Subcutaneous adipose tissue (tissue), 4 donors: ENCODE results near the gene RHBDF2. TPM values are rescaled to one million over a fixed set of nuclear protein-coding genes. Genes with fewer than 3 reads are reported as not detected.

ENCODE experiments used
- total RNA-seq, 4 donors: library from RNA; depleted of rRNA; stranded (reverse); fragments of >200 nt; gene quantifications; one replicate each; pipeline ENCODE4 v1.1.0, GENCODE V29; 2016
- TF ChIP-seq, protein P1 (sequence below): fragments of 450-650 bp; IDR thresholded peaks from one replicate; pipeline ENCODE4 v1.5.1; 2016; ENCODE audit warnings: low read depth, mild to moderate bottlenecking, control low read depth, antibody characterized with exemption, moderate library complexity

RHBDF2 gene
- total RNA-seq, 4 donors from 2014 or later = 23.2 to 68.0 (median 37.2) TPM

- TF ChIP-seq, protein P1, sequence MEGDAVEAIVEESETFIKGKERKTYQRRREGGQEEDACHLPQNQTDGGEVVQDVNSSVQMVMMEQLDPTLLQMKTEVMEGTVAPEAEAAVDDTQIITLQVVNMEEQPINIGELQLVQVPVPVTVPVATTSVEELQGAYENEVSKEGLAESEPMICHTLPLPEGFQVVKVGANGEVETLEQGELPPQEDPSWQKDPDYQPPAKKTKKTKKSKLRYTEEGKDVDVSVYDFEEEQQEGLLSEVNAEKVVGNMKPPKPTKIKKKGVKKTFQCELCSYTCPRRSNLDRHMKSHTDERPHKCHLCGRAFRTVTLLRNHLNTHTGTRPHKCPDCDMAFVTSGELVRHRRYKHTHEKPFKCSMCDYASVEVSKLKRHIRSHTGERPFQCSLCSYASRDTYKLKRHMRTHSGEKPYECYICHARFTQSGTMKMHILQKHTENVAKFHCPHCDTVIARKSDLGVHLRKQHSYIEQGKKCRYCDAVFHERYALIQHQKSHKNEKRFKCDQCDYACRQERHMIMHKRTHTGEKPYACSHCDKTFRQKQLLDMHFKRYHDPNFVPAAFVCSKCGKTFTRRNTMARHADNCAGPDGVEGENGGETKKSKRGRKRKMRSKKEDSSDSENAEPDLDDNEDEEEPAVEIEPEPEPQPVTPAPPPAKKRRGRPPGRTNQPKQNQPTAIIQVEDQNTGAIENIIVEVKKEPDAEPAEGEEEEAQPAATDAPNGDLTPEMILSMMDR = no peak
Measured at GRCh38 chr17:76491271-76492122, 9.7 kb downstream of the RHBDF2 start.

DNA sequence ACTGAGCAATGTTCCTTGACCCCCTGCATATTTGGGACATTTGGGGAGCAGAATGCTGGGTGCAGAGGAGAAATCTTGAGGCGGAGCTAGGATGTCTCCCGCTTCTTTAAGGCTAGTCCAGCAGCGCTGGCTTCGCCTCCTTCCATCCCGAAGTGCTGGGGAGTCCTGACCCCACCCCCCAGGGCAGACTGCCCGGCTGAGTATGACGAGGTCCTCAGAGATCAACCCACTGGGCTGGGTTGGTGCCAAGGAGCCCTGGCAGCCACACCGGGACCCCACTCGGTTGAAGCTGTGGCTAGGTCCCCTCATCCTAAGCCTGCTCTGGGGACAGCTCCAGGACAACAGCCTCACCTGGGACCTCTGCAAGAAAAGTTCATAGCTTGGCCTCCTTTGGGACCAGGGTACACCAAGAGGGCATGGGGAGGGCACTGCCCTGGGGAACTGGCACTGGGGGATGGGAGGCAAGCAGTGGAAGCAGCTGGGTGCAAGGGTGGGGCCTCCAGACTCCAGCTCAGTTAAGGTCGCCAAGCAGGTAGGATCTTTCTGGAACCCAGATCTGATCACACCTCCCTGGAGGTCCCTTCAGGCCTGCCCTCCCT is 11.0 kb downstream of the RHBDF2 start:
- TF ChIP-seq, protein P1 = no peak

DNA sequence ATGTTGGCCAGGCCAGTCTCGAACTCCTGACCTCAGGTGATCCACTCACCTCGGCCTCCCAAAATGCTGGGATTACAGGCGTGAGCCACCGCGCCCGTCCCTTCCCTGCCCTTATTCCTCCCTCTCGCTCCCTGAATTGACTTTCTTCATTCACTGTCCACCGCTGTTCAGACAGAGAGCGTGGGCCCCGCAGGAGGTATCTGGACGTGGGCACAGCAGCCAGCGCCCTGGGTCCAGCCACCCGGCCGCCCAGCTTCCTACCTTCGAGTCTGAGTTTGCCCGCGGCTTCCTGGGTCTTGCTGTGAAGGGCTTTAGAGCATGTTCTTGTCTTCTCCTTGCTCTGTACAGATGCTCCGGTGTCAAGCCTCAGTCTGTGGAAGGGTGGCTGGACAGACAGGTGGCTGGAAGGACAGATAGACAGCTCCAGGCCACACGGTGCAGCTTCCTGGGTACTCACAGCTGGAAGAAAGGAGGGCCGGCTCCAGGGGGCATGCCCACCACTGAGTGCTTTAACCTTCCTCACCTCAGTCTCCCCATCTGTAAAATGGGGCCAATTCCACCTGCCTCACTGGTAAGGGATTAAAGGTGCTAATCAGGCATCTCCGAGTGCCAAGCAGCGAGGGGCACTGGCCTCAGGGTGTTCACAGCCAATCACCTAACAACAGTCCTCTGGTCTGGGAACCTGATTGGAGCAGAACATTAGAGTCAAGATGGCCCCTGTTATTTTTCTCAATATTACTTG is 13.6 kb downstream of the RHBDF2 start:
- TF ChIP-seq, protein P1 = no peak

- TF ChIP-seq, protein P1 = no peak
Measured at GRCh38 chr17:76485569-76485968, 15.7 kb downstream of the RHBDF2 start.

GRCh38 chr17:76484228-76484725 is 16.9 kb downstream of the RHBDF2 start:
- TF ChIP-seq, protein P1 = no peak

DNA sequence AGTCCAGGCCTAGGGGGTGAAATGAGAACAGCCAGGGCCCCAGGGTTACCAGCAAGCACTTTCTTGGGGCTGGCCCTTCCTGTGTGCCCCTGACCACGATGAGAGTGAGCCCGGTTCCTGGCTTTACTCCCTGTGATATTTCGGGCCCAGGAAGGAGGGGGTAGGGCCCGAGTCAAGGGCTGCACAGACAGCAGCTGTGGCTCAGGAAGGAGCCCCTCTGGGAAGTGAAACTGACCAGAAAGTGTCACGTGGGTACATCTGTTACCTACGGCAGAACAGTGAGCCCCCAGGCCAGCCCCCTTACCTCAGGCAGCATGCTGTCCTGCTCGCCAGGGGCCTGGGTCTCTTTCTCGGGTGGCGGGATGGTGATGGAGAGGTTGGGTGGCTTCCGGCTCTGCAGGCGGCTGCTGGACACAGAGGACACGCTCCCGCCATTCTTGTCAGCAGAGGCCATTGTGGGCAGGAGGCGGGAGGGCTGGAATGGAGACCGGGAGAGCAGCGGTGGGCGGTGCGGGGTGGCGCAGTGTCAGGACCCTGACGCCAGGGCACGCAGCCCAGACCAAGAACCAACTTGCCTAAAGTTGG is 20.1 kb downstream of the RHBDF2 start:
- TF ChIP-seq, protein P1 = no peak

GRCh38 chr17:76480632-76481031 is 20.6 kb downstream of the RHBDF2 start:
- TF ChIP-seq, protein P1 = no peak
